ENCODE data around the gene LDLRAD4.

GRCh38 chr18:13222856-13223281 lies 4.3 kb downstream of the LDLRAD4 start:
- no peak for TF ChIP-seq GLIS3 (CRISPR knock-in tag; IDR thresholded peaks at IDR 0.05)
- no peak for TF ChIP-seq CREB5 (CRISPR knock-in tag; IDR thresholded peaks at IDR 0.05; ENCODE audit: low read depth)
- no peak for TF ChIP-seq SNAI2 (CRISPR knock-in tag; IDR thresholded peaks at IDR 0.05)
- TF ChIP-seq ARNTL (CRISPR knock-in tag; IDR thresholded peaks at IDR 0.05; ENCODE audit: borderline replicate concordance, low read depth): no peak
- no peak for TF ChIP-seq TSHZ2 (CRISPR knock-in tag; IDR thresholded peaks at IDR 0.05)
- TF ChIP-seq RARB (CRISPR knock-in tag; IDR thresholded peaks at IDR 0.05): no peak
- no peak for TF ChIP-seq PPARA (CRISPR knock-in tag; IDR thresholded peaks at IDR 0.05; ENCODE audit: borderline replicate concordance)
- TF ChIP-seq ZFP3 (CRISPR knock-in tag; IDR thresholded peaks at IDR 0.05): no peak
- no peak for TF ChIP-seq ZFP30 (CRISPR knock-in tag; IDR thresholded peaks at IDR 0.05)
- no peak for TF ChIP-seq PATZ1 (CRISPR knock-in tag; IDR thresholded peaks at IDR 0.05; ENCODE audit: borderline replicate concordance)

Measured in SK-N-SH treated with all-trans-retinoic acid at 6 μM for 48 hours (cell line).